Measurements from ENCODE around the gene OSGIN1.

The OSGIN1 gene

GRCh38 chr16:83925095-83925905 lies 27.7 kb upstream of the OSGIN1 start:
- no peak for DNase-seq (ENCODE audit: low read depth)
- TF ChIP-seq POLR2A (IDR thresholded peaks at IDR 0.05; ENCODE audit: extremely low read depth, insufficient read length) (no peak), MYC (IDR thresholded peaks at IDR 0.05; ENCODE audit: low read depth, low read length) (no peak)
- TF ChIP-seq, protein P1, sequence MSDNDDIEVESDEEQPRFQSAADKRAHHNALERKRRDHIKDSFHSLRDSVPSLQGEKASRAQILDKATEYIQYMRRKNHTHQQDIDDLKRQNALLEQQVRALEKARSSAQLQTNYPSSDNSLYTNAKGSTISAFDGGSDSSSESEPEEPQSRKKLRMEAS (IDR thresholded peaks at IDR 0.05; ENCODE audit: low read depth, low read length) = no peak
- TF ChIP-seq, protein P2, sequence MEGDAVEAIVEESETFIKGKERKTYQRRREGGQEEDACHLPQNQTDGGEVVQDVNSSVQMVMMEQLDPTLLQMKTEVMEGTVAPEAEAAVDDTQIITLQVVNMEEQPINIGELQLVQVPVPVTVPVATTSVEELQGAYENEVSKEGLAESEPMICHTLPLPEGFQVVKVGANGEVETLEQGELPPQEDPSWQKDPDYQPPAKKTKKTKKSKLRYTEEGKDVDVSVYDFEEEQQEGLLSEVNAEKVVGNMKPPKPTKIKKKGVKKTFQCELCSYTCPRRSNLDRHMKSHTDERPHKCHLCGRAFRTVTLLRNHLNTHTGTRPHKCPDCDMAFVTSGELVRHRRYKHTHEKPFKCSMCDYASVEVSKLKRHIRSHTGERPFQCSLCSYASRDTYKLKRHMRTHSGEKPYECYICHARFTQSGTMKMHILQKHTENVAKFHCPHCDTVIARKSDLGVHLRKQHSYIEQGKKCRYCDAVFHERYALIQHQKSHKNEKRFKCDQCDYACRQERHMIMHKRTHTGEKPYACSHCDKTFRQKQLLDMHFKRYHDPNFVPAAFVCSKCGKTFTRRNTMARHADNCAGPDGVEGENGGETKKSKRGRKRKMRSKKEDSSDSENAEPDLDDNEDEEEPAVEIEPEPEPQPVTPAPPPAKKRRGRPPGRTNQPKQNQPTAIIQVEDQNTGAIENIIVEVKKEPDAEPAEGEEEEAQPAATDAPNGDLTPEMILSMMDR (IDR thresholded peaks at IDR 0.05; ENCODE audit: low read depth, low read length) = no peak
- H3K4me3 ChIP-seq (ENCODE audit: low read depth, low read length) = no peak overlapping the region

DNA sequence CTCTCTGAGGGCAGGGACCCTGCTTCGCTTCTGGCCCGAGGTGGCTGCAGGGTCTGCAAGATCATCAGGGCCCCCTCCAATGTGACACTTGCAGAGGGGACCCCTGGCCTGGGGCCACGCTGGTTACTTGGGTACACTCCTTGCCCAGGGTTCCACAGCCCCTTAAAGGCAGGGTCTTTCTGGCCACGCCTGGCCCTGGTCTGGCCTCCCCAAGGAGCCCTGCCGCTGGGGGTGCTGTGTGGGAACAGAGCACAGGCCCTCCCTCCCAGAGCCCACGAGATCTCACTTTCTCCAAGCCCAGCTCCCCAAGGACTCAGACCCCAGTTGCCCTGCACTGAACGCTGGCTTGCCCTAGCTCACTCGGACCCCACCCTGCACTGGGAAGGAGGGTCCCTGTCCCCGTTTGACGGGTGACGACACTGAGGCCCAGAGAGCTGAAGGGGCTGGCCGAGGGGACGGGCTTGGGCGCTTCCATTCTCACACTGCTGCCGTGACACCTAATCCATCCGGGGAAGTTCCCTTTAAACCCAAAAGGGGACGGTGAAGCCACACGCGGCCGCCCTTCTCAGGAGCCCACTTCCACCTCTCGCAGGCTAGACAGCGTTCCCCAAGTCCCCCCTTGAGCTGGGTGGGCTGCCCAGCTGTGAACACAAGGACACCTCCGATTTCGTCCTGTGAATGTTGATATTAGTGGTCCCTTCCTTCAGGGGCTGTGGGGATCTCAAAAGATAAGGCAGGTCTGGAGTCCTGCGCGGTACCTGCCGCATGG lies 26.9 kb upstream of the OSGIN1 start:
- DNase-seq (ENCODE audit: low read depth) = no peak
- TF ChIP-seq, protein P1 (IDR thresholded peaks at IDR 0.05; ENCODE audit: low read depth, low read length) = no peak
- TF ChIP-seq POLR2A (IDR thresholded peaks at IDR 0.05; ENCODE audit: extremely low read depth, insufficient read length) = no peak
- TF ChIP-seq, protein P2 (IDR thresholded peaks at IDR 0.05; ENCODE audit: low read depth, low read length) = no peak
- TF ChIP-seq MYC (IDR thresholded peaks at IDR 0.05; ENCODE audit: low read depth, low read length) = no peak
- H3K4me3 ChIP-seq (ENCODE audit: low read depth, low read length) = no peak overlapping the region

GRCh38 chr16:83926726-83927397 lies 26.2 kb upstream of the OSGIN1 start:
- TF ChIP-seq POLR2A (IDR thresholded peaks at IDR 0.05; ENCODE audit: extremely low read depth, insufficient read length) = no peak
- no peak for TF ChIP-seq MYC (IDR thresholded peaks at IDR 0.05; ENCODE audit: low read depth, low read length)
- TF ChIP-seq, protein P1 (IDR thresholded peaks at IDR 0.05; ENCODE audit: low read depth, low read length) = no peak
- TF ChIP-seq, protein P2 (IDR thresholded peaks at IDR 0.05; ENCODE audit: low read depth, low read length) = peak; percentile 97
- H3K4me3 ChIP-seq (ENCODE audit: low read depth, low read length) = no peak overlapping the region
- peak; percentile 63 for DNase-seq (ENCODE audit: low read depth)

GRCh38 chr16:83928341-83929055 lies 24.5 kb upstream of the OSGIN1 start:
- no peak for DNase-seq (ENCODE audit: low read depth)
- TF ChIP-seq MYC (IDR thresholded peaks at IDR 0.05; ENCODE audit: low read depth, low read length) (no peak), POLR2A (IDR thresholded peaks at IDR 0.05; ENCODE audit: extremely low read depth, insufficient read length) (no peak)
- TF ChIP-seq, protein P2 (IDR thresholded peaks at IDR 0.05; ENCODE audit: low read depth, low read length) = no peak
- TF ChIP-seq, protein P1 (IDR thresholded peaks at IDR 0.05; ENCODE audit: low read depth, low read length) = no peak
- H3K4me3 ChIP-seq (ENCODE audit: low read depth, low read length) = no peak overlapping the region
